HepG2 (cell line): Measurements from ENCODE around the gene RMRP. TPM values are rescaled to one million over a fixed set of nuclear protein-coding genes. Genes with fewer than 3 reads are reported as not detected.

Experiments
- ARID4A ChIP-seq: sonication (generic); formaldehyde crosslinking; IDR thresholded peaks from 2 replicates; pipeline ENCODE4 v1.5.0; 2020; ENCODE audit warnings: mild to moderate bottlenecking, missing genetic modification reagents, borderline replicate concordance
- MBD4 ChIP-seq: IDR thresholded peaks from 2 replicates; pipeline ENCODE4 v1.6.1; 2012; ENCODE audit warnings: low read length, inconsistent platforms, borderline replicate concordance
- NFATC3 ChIP-seq: sonication (generic); formaldehyde crosslinking; IDR thresholded peaks from 2 replicates; pipeline ENCODE4 v1.5.1; 2020; ENCODE audit warnings: mild to moderate bottlenecking, missing genetic modification reagents
- NKX3-1 ChIP-seq: sonication (generic); formaldehyde crosslinking; IDR thresholded peaks from 2 replicates; pipeline ENCODE4 v1.5.0; 2020; ENCODE audit warnings: missing genetic modification reagents
- SNAPC2 ChIP-seq: sonication (generic); formaldehyde crosslinking; IDR thresholded peaks from 2 replicates; pipeline ENCODE4 v1.8.1; 2022; ENCODE audit warnings: mild to moderate bottlenecking, missing genetic modification reagents
- ZBTB37 ChIP-seq: sonication (generic); formaldehyde crosslinking; IDR thresholded peaks from 2 replicates; pipeline ENCODE4 v1.4.0; 2020; ENCODE audit warnings: mild to moderate bottlenecking, missing genetic modification reagents
- ZBTB40 ChIP-seq, 2 experiments: fragments of 450-650 bp in 1 of 2; sonication (generic) in 1 of 2; formaldehyde crosslinking in 1 of 2; IDR thresholded peaks; 2 replicates each; pipeline versions ENCODE4 v1.6.1 to v1.8.0; 2016 to 2022; ENCODE audit warnings: antibody characterized with exemption in 1 of 2, mild to moderate bottlenecking in 1 of 2, missing genetic modification reagents in 1 of 2
- ZBTB49 ChIP-seq: sonication (generic); formaldehyde crosslinking; IDR thresholded peaks from 2 replicates; pipeline ENCODE4 v1.4.0; 2020; ENCODE audit warnings: missing genetic modification reagents, borderline replicate concordance
- ZNF430 ChIP-seq: sonication (generic); formaldehyde crosslinking; IDR thresholded peaks from 2 replicates; pipeline ENCODE4 v1.9.0; 2021; ENCODE audit warnings: mild to moderate bottlenecking, missing genetic modification reagents
- ZNF605 ChIP-seq: sonication (generic); formaldehyde crosslinking; IDR thresholded peaks from 2 replicates; pipeline ENCODE4 v1.8.0; 2022; ENCODE audit warnings: mild to moderate bottlenecking, missing genetic modification reagents
- polyA plus RNA-seq, 8 experiments: library from polyadenylated mRNA; depleted of rRNA in 3 of 8; stranded (reverse) in 7 of 8; unstranded in 1 of 8; fragments of >200 nt; fragmentation: Illumina TruSeq in 4 of 8; extraction: Trizol in 4 of 8; gene quantifications; 2 replicates each; pipeline versions ENCODE4 v1.2.1 to v1.2.3, GENCODE V29; 2011 to 2016; ENCODE audit warnings: low read depth in 4 of 8, missing spikeins in 1 of 8, mixed read lengths in 1 of 8; ENCODE audit not compliant: insufficient read depth in 1 of 8
- total RNA-seq, 5 experiments: library from RNA; depleted of rRNA; stranded (reverse); fragments of >200 nt; fragmentation: Illumina TruSeq; extraction: Trizol; gene quantifications; 2 replicates each; pipeline ENCODE4 v1.2.3, GENCODE V29; 2016; ENCODE audit warnings: low read depth in 1 of 5

The RMRP gene
- total and polyA plus RNA-seq, 2 of the 13 experiments (the other 11 are each of a cell fraction or from before 2014, with no cell fraction given) = 51.4 to 4,025 TPM

- peak; percentile 46; the same call in 1 of the 2 replicates for TF ChIP-seq ARID4A (CRISPR knock-in tag)
- no peak for TF ChIP-seq ZNF430 (CRISPR knock-in tag)
- no peak for TF ChIP-seq ZNF605 (CRISPR knock-in tag)
- no peak for TF ChIP-seq NFATC3 (CRISPR knock-in tag)
- 0 out of 2 replicates have a peak, but pooled peaks have one; percentile 47 for TF ChIP-seq SNAPC2 (CRISPR knock-in tag)
- no peak for TF ChIP-seq ZBTB49 (CRISPR knock-in tag)
- no peak for TF ChIP-seq ZBTB40 (IDR thresholded peaks at IDR 0.05)
- TF ChIP-seq ZBTB40 (CRISPR knock-in tag; IDR thresholded peaks at IDR 0.05) = no peak
- no peak for TF ChIP-seq NKX3-1 (CRISPR knock-in tag)
- no peak for TF ChIP-seq ZBTB37
- no peak for TF ChIP-seq MBD4
Observed at GRCh38 chr9:35669331-35670145, 11.7 kb upstream of the RMRP start (continued).
